Stimulated activated CD8-positive, alpha-beta memory T cell treated with anti-CD3 and anti-CD28 coated beads, Interleukin-7, amount 100 ng/mL, for 48 hours (primary cell): ENCODE results near the gene INO80B.
"Not testable (repeated sequence)": the region's sequence is repeated elsewhere in the genome, so short reads cannot be mapped to it uniquely, and the experiment has no call there.

Experiments used
- DNase-seq, 2 donors: peaks; one replicate each; pipeline ENCODE4 v3.0.0-alpha.2; 2020; ENCODE audit warnings: low read depth in 1 of 2; ENCODE audit errors: extremely low read depth in 1 of 2

Gene INO80B

DNA sequence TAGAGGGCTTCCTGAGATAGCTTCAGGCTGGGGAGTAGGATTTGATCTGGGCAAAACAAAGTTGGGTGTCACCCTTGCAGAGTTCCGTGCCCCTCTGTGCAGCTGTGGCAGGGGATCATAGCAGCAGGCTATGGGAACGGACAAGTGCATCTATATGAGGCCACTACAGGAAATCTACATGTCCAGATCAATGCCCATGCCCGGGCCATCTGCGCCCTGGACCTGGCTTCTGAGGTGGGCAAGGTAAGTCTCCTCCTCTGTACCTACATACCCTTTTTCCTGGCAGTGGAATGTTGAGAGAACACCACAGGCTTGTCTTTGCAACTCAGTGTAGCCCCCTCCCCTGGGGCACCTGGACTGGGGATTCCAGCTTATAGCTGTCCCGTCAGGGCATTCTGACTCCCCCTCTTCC lies 29.9 kb upstream of the INO80B start:
- DNase-seq = no peak

DNA sequence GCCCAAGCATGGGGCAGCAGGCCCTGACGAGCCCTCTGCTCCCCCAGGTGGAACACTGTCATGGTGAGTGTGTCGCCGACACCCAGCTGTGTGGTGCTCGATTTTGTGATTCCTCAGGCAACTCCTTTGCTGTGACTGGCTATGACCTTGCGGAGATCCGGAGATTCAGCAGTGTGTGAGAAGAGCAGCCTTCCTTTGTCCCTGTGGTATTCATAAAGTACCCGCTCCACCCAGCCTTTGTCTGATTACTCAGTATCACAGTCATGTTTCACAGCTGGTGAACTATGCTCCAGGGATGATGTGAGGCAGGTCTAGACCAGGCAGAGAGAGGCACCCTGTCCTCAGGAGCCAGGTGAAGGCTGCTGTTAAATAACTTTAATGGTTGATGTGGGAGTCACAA lies 29.4 kb upstream of the INO80B start:
- DNase-seq = no peak

- DNase-seq = no peak
Observed at GRCh38 chr2:74426181-74426758, 28.6 kb upstream of the INO80B start.

DNA sequence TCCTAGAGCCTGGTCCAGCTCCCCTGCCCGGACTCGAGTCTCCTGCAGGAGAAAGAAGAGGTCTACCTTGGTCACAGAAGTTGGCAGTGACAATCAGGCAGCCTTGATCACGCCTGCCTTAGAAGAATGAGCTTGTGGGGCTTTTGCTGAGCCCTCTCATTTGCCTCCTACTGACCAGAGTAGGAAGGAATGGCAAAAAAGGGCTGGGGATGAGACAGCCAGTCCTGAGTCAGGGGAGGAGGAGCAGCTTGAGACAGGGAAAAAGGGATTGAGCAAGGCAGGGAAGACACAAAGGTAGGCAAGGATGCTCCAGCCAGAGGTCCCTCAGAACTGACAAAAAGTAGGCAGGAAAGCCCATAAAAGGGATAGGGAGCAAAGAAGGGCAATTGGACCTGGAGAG lies 27.3 kb upstream of the INO80B start:
- DNase-seq = no peak

GRCh38 chr2:74428675-74429074 lies 26.2 kb upstream of the INO80B start:
- no peak for DNase-seq

DNA sequence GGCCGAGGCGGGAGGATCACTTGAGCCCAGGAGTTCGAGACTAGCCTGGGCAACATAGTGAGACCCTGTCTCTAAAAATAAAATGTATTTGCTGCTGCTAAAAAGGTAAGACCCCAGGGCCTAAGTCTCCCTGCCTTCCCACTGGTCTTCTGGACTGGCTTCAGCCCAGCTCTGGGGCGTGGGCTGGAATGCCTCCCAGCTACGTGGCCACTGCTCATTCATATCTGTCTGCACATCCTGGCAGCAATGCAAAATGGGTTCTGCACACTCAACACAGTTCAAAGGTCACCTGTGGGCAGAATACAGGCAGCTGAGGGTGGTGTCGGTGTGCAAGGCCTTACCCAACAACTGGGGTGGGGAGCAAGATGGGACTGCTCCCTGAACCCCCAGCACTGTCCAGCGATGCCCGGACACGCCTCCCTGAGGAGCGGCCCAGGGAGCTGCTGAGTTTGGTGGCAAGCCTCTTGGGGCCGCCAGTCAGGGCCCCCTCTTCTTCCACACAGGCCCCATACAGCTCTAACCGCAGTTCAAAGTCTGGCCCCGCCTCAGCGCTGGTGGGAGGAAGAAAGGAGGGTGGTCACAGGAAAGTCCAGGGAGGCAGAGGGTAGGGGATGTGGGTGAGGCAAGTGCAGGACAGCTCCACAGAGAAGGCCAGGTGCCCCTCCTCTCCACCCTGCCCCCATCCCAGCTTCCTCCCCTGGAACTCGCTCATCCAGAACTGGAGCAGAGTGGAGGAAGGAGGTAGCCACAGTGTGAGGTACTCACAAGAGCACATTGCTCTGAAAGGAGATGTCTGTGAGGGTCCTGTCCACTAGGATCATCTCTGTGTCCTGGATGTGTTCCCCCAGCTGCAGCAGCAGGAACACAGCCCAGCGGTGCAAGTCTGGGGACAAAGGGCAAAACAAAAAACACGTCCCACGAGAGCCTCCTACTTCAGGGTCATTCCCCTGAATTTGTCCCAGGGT lies 25.1 kb upstream of the INO80B start:
- no peak for DNase-seq

DNA sequence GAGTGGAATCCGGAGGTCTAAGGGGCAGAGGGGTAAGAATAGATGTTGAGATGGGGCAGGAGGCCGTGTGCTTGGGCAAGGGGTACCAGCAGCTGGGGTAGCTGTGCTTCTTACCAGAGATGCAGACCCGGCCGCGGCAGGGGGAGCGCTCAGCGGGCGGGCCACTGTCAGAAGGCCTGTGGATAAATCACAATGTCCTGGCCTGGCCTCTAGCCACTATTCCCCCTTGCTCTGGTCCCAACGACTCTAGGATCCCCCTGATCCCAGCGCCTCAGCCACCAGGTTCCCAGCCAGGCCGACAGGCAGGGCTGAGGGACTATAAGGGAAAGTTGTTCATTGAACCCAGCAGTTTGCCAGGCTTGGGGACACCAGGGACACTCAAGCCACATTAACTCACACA lies 24.4 kb upstream of the INO80B start:
- no peak for DNase-seq

DNA sequence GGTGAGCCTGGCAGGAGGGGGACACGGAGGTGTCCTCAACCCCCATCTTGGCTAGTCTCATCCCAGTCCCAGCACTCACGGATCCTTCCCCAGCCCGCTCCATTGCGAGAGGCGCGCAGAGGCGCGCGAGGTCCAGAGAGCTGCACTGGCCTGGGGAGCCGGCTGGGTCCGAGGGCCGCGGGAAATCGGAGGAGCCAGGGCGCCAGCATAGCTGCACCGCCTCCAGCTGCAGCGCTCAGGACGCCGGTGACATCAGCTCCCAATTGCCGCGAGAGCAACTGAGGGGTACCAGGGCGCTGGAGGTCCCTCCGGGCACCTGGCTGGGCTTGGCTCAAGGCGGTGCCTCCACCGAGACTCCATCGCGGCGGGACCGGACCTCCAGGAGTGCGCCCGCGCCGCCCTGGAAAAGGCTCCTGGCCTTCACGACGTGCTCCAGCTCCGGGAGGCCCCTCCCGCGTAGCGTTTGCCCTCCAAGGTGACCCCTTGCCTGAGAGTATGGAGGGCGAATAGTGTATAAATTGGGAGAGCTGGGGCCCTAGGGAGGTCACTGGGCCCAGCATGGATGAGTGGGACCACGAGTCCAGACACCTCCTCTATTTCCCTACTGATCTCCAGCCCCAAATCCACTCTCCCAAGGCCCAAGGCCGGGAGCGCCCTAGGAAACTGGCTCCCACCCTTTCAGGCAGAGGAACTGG lies 18.6 kb upstream of the INO80B start:
- DNase-seq = no peak

DNA sequence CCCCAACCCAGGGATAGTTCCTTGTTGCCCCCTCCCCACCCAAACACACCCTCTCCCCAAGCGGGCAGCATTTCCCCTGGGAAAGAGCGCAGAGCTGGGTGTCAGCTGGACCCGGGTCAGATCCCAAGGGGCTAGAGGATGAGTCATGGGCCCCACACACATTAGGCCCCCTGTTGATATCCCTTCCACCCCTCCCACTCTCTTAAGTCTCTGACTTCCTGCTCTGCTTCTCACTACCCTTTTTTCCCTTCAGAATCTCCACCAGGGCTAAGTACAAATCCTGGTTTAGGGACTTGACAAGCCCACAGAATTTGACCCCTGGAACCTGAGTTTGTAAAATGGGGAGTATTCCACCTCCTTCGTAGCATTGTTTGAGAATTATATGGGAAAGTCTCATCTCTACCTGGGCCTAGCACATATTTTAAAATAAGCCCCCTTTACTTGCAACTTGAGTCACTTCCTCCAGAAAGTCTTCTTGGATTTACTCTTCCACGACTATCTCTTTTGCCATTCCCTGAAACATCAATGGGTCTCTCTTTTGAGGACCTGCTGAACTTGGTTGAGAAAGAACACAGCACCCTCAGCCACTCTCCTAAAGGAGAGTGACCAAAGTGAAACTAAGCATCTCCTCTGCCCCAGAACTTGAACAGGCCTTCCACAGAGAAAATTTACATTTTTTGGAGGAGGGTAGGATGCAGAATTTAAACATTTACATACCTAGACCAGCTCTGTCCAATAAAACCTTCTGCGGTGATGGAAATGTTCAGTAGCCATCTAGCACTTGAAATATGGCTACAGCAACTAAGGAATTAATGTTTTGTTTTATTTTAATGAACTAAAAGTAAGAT lies 17.8 kb upstream of the INO80B start:
- no peak for DNase-seq

- DNase-seq = no peak
Observed at GRCh38 chr2:74438248-74438647, 16.6 kb upstream of the INO80B start.

DNA sequence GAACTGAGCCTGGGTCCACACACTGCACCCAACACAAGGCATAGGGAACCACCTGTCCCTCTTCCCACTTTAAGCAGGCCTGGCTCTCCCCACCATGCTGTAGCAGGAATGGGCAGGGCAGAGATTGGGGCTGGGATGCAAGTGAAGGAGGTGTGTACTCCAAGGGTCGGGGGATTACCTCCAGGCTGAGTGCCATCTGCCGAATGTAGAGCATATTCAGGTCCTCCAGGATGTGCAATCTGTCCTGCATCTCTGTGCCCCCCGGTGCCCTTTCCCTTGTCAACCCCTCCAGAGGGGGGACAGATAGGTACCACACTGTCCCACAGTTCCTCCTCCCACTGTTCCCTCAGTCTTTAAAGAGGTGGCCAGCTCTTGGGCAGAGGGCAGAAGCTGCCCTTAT lies 15.5 kb upstream of the INO80B start:
- no peak for DNase-seq

GRCh38 chr2:74439803-74440377 lies 15.0 kb upstream of the INO80B start:
- no peak for DNase-seq

DNA sequence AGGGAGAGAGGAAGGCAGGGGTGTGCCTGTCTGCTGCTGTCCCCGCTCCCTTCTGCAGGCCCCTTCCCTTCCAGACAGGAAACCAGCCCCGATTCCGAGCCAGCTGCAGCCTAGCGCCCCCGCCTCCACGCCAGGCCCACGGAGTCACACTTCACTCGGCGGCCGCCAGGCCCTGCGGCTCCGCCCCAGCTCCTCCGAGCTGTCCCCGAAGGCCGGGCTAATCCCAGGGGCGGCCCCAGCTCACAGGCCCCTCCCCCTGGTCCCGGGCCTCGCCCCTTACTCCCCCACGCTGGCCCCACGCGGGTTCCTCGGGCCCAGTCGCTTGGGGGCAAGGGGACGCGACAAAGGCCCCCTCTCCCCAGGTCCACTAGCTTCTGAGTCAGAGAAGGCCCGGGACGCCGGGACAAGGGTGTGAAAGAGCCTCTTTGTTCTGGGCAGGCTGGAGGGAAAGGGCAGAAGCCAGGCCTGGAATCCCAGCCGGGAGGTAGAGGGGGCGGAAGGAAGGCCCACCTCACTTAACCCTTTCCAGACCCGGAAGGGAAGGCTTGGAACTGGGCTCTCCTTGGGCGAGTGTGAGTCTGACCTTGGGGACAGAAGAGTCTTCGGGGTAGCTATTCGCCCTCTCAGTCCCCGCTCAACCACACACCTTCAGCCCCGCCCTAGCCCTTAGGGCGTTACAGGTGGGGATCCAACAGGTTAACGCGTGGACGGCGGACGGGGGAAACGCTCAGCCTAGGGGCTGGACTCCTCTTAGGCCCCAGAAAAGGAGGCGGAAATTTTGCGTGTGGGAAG lies 14.3 kb upstream of the INO80B start:
- peak in 1 of 2 donors; percentile 39 for DNase-seq

- DNase-seq = no peak
Observed at GRCh38 chr2:74441170-74441689, 13.7 kb upstream of the INO80B start.

DNA sequence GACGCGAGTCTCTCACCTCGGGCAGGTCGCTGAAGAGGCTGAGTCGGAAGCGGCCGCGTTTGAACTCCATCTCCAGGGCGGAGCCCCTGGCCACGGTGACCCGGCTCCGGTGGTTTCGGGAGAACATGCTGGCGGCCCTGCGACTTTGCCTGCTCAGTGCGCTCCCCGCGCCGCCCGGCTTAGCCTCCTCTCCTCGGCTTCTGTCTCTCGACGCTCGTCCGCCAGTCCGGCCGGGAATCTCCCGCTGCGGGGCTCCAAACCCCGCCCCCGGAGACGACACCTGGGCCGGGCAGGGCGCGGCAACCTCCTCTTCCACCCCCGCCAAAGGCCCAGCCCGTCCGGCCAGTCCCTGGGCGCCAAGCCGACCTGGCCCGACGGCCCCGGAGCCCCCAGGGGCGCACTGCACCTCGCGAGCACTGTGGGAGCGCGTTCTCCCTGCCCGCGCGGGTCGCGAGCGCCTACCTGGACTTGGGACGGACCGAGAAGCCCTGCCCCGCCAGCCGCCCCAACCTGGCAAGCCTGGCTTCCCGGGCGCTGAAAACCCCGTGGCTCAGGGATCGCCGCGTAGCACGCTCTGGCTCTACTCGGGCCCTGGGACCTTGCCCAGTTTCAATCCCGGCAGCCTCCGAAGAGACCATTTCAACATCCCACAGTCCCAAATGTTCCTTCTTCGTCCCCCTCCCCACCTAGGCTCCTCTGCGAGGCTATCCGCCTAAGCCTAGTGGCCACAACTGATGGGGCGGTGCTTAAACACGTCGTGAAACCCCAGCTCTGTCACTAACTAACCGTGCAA lies 13.0 kb upstream of the INO80B start, which contains the start of gene RTKN:
TSS of gene RTKN (minus strand) at position 248 of the 793 bp plus-strand sequence. CDS start at position 127, 121 bp downstream.
- no peak for DNase-seq

GRCh38 chr2:74442483-74443297 lies 12.2 kb upstream of the INO80B start:
- not testable (repeated sequence) for DNase-seq

- DNase-seq = no peak
Observed at GRCh38 chr2:74444498-74445318, 10.2 kb upstream of the INO80B start.
